ENCODE data around the gene METTL4.
A peak's percentile ranks its signal among the peaks of the same experiment; 100 is the strongest.

Gene METTL4

GRCh38 chr18:2571200-2572170 lies at the start of gene METTL4, which contains the start of gene NDC80:
METTL4 (minus strand) TSS chr18:2571505; CDS start chr18:2567216, 4,289 bp downstream.
NDC80 (plus strand) TSS chr18:2571557; CDS start chr18:2572986, 1,429 bp downstream.
- DNase-seq (ENCODE audit: low read depth): peak; percentile 76

- no peak for DNase-seq (ENCODE audit: low read depth)
These were observed 46.7 kb upstream of the METTL4 start for GRCh38 chr18:2618009-2618408.

- no peak for DNase-seq (ENCODE audit: low read depth)
These were observed 46.2 kb upstream of the METTL4 start for GRCh38 chr18:2617401-2617998.

- no peak for DNase-seq (ENCODE audit: low read depth)
These were observed 41.7 kb upstream of the METTL4 start for GRCh38 chr18:2612996-2613395.

GRCh38 chr18:2610549-2610948 lies 39.2 kb upstream of the METTL4 start:
- DNase-seq (ENCODE audit: low read depth): no peak

GRCh38 chr18:2609604-2610003 lies 38.3 kb upstream of the METTL4 start:
- no peak for DNase-seq (ENCODE audit: low read depth)

- DNase-seq (ENCODE audit: low read depth): no peak
These were observed 35.0 kb upstream of the METTL4 start for GRCh38 chr18:2606335-2606734.

- no peak for DNase-seq (ENCODE audit: low read depth)
These were observed 31.5 kb upstream of the METTL4 start for GRCh38 chr18:2602844-2603243.

GRCh38 chr18:2597639-2598038 lies 26.3 kb upstream of the METTL4 start:
- no peak for DNase-seq (ENCODE audit: low read depth)

- no peak for DNase-seq (ENCODE audit: low read depth)
These were observed 19.0 kb upstream of the METTL4 start for GRCh38 chr18:2590303-2590702.

GRCh38 chr18:2589345-2590068 lies 18.2 kb upstream of the METTL4 start:
- no peak for DNase-seq (ENCODE audit: low read depth)

GRCh38 chr18:2588666-2589344 lies 17.5 kb upstream of the METTL4 start:
- DNase-seq (ENCODE audit: low read depth): no peak

- no peak for DNase-seq (ENCODE audit: low read depth)
These were observed 16.5 kb upstream of the METTL4 start for GRCh38 chr18:2587788-2588187.

GRCh38 chr18:2573408-2573807 lies 2.1 kb upstream of the METTL4 start:
- DNase-seq (ENCODE audit: low read depth): no peak

- no peak for DNase-seq (ENCODE audit: low read depth)
These were observed 1.6 kb upstream of the METTL4 start for GRCh38 chr18:2572892-2573291.

GRCh38 chr18:2572171-2572569 lies 865 bp upstream of the METTL4 start:
- DNase-seq (ENCODE audit: low read depth): no peak

GRCh38 chr18:2570772-2571199 lies 519 bp downstream of the METTL4 start:
- no peak for DNase-seq (ENCODE audit: low read depth)

- no peak for DNase-seq (ENCODE audit: low read depth)
These were observed 1.7 kb downstream of the METTL4 start for GRCh38 chr18:2569338-2570207.

- DNase-seq (ENCODE audit: low read depth): no peak
These were observed 2.7 kb downstream of the METTL4 start for GRCh38 chr18:2568605-2569004.

GRCh38 chr18:2568129-2568528 lies 3.2 kb downstream of the METTL4 start:
- DNase-seq (ENCODE audit: low read depth): no peak

GRCh38 chr18:2564373-2564772 lies 6.9 kb downstream of the METTL4 start:
- DNase-seq (ENCODE audit: low read depth): no peak
